Measurements from ENCODE around the gene EGFLAM. TPM values are rescaled to one million over a fixed set of nuclear protein-coding genes. Genes with fewer than 3 reads are reported as not detected.
"Not testable (repeated sequence)": the region's sequence is repeated elsewhere in the genome, so short reads cannot be mapped to it uniquely, and the experiment has no call there.

The EGFLAM gene
- total RNA-seq, 1 experiment from 2014 or later = not detected

- DNase-seq (ENCODE audit: low read depth) = peak; percentile 91
Measured at GRCh38 chr5:38329132-38329715, 70.9 kb downstream of the EGFLAM start.

GRCh38 chr5:38330207-38330606, 71.8 kb downstream of the EGFLAM start:
- DNase-seq (ENCODE audit: low read depth) = peak; percentile 78

GRCh38 chr5:38331831-38332230, 73.5 kb downstream of the EGFLAM start:
- DNase-seq (ENCODE audit: low read depth) = no peak

GRCh38 chr5:38333181-38333580, 74.8 kb downstream of the EGFLAM start:
- DNase-seq (ENCODE audit: low read depth) = not testable (repeated sequence)

- no peak for DNase-seq (ENCODE audit: low read depth)
Measured at GRCh38 chr5:38338455-38338854, 80.1 kb downstream of the EGFLAM start.

GRCh38 chr5:38339446-38339845, 81.1 kb downstream of the EGFLAM start:
- DNase-seq (ENCODE audit: low read depth) = no peak

GRCh38 chr5:38341056-38341455, 82.7 kb downstream of the EGFLAM start:
- DNase-seq (ENCODE audit: low read depth) = no peak

- no peak for DNase-seq (ENCODE audit: low read depth)
Measured at GRCh38 chr5:38341641-38342040, 83.3 kb downstream of the EGFLAM start.

GRCh38 chr5:38342261-38342660, 83.9 kb downstream of the EGFLAM start:
- no peak for DNase-seq (ENCODE audit: low read depth)

- no peak for DNase-seq (ENCODE audit: low read depth)
Measured at GRCh38 chr5:38344891-38345290, 86.5 kb downstream of the EGFLAM start.

- no peak for DNase-seq (ENCODE audit: low read depth)
Measured at GRCh38 chr5:38346593-38346992, 88.2 kb downstream of the EGFLAM start.

GRCh38 chr5:38347040-38347763, 88.8 kb downstream of the EGFLAM start:
- DNase-seq (ENCODE audit: low read depth) = peak; percentile 40

GRCh38 chr5:38347896-38348295, 89.5 kb downstream of the EGFLAM start:
- no peak for DNase-seq (ENCODE audit: low read depth)

GRCh38 chr5:38360323-38361061, 102.1 kb downstream of the EGFLAM start:
- DNase-seq (ENCODE audit: low read depth) = no peak

GRCh38 chr5:38362713-38363112, 104.4 kb downstream of the EGFLAM start:
- no peak for DNase-seq (ENCODE audit: low read depth)

- no peak for DNase-seq (ENCODE audit: low read depth)
Measured at GRCh38 chr5:38364825-38365224, 106.5 kb downstream of the EGFLAM start.

- DNase-seq (ENCODE audit: low read depth) = no peak
Measured at GRCh38 chr5:38367410-38367809, 109.1 kb downstream of the EGFLAM start.

- no peak for DNase-seq (ENCODE audit: low read depth)
Measured at GRCh38 chr5:38367966-38368365, 109.6 kb downstream of the EGFLAM start.

GRCh38 chr5:38369692-38370091, 111.3 kb downstream of the EGFLAM start:
- DNase-seq (ENCODE audit: low read depth) = no peak

GRCh38 chr5:38370358-38371100, 112.2 kb downstream of the EGFLAM start:
- no peak for DNase-seq (ENCODE audit: low read depth)

- no peak for DNase-seq (ENCODE audit: low read depth)
Measured at GRCh38 chr5:38371596-38371995, 113.2 kb downstream of the EGFLAM start.

GRCh38 chr5:38373743-38374142, 115.4 kb downstream of the EGFLAM start:
- no peak for DNase-seq (ENCODE audit: low read depth)
